Activated B cell treated with CpG ODN at 0.5 μM for 24 hours (primary cell): ENCODE results near the gene CSNK1G2. TPM values are rescaled to one million over a fixed set of nuclear protein-coding genes. Genes with fewer than 3 reads are reported as not detected.
"Not testable (repeated sequence)": the region's sequence is repeated elsewhere in the genome, so short reads cannot be mapped to it uniquely, and the experiment has no call there.

Experiments used
- ATAC-seq: fragments of 200-7000 bp; cut with Tn5 transposase; one replicate; pipeline ENCODE4 v1.10.0; 2021; ENCODE audit warnings: low read depth, mild to moderate bottlenecking, moderate library complexity
- CTCF ChIA-PET: fragments of 350-600 bp; sonication (Branson Sonifier 250); formaldehyde crosslinking; loops from one replicate; lab custom pipeline; 2021; ENCODE audit warnings: antibody characterized with exemption; lab: Charles Lee
- POLR2A ChIA-PET: fragments of 350-600 bp; sonication (Branson Sonifier 250); formaldehyde crosslinking; loops from one replicate; lab custom pipeline; 2021; ENCODE audit warnings: antibody characterized with exemption; lab: Charles Lee
- DNase-seq: peaks from one replicate; pipeline ENCODE4 v3.0.0; 2022
- H3K27ac Mint-ChIP-seq: one replicate; pipeline ENCODE4 v1.8.0; 2020; ENCODE audit warnings: mixed read lengths
- H3K27me3 Mint-ChIP-seq: one replicate; pipeline ENCODE4 v1.8.0; 2021; ENCODE audit warnings: mixed read lengths
- H3K36me3 Mint-ChIP-seq: one replicate; pipeline ENCODE4 v1.8.0; 2021; ENCODE audit warnings: low read depth, mixed read lengths
- H3K4me1 Mint-ChIP-seq: one replicate; pipeline ENCODE4 v1.8.0; 2021; ENCODE audit warnings: mixed read lengths
- H3K4me3 Mint-ChIP-seq: one replicate; pipeline ENCODE4 v1.8.0; 2020; ENCODE audit warnings: mild to moderate bottlenecking, mixed read lengths
- H3K9me3 Mint-ChIP-seq: one replicate; pipeline ENCODE4 v1.8.0; 2020; ENCODE audit warnings: mixed read lengths
- CTCF ChIP-seq: fragments of 200-600 bp; IDR thresholded peaks from one replicate; pipeline ENCODE4 v1.8.0; 2022; ENCODE audit warnings: antibody characterized with exemption, mild to moderate bottlenecking
- intact Hi-C: fragments of 100-400 bp; cut with micrococcal nuclease; formaldehyde crosslinking; loops from one replicate; pipeline ENCODE4 v1.15.1; 2024
- total RNA-seq: library from RNA; stranded (reverse); gene quantifications from 2 replicates; pipeline ENCODE4 v1.2.3, GENCODE V29; 2022

Gene CSNK1G2
- total RNA-seq, 1 donor from 2014 or later: 89.1 TPM

GRCh38 chr19:1987197-1988187, 46.5 kb downstream of the CSNK1G2 start:
- no peak overlapping the region for H3K4me3 Mint-ChIP-seq
- intact Hi-C loops: no loop called here
- H3K4me1 Mint-ChIP-seq: no peaks in the 10 kb centered on the region
- CTCF ChIA-PET: no interaction called here
- no peak for DNase-seq
- no peak for ATAC-seq
- peaks cover 69% of the 10 kb centered on the region for H3K36me3 Mint-ChIP-seq
- POLR2A ChIA-PET: no interaction called here
- no peaks in the 10 kb centered on the region for H3K27me3 Mint-ChIP-seq
- TF ChIP-seq CTCF: no peak
- H3K9me3 Mint-ChIP-seq: no peaks in the 10 kb centered on the region
- H3K27ac Mint-ChIP-seq: no peak overlapping the region

DNA sequence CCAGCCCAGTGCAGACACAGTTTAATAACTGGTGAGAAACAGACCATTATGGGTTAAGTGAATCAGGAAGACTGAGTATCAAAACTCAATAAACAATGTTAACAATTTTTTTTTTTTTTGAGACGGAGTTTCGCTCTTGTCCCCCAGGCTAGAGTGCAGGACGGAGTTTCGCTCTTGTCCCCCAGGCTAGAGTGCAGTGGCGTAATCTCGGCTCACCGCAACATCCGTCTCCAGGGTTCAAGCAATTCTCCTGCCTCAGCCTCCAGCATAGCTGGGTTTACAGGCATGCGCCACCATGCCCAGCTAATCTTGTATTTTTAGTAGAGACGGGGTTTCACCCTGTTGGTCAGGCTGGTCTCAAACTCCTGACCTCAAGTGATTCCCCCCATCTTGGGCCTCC, 47.5 kb downstream of the CSNK1G2 start:
- ATAC-seq, DNase-seq, POLR2A ChIA-PET, H3K4me1 Mint-ChIP-seq, H3K27me3 Mint-ChIP-seq, H3K9me3 Mint-ChIP-seq, intact Hi-C loops, H3K4me3 Mint-ChIP-seq, H3K27ac Mint-ChIP-seq, CTCF ChIA-PET: not testable (repeated sequence)
- H3K36me3 Mint-ChIP-seq: peaks cover 65% of the 10 kb centered on the region

- DNase-seq: no peak
- Mint-ChIP-seq H3K27me3 (no peaks in the 10 kb centered on the region), H3K4me3 (no peak overlapping the region), H3K27ac (no peak overlapping the region), H3K36me3 (peaks cover 63% of the 10 kb centered on the region), H3K4me1 (no peaks in the 10 kb centered on the region), H3K9me3 (no peaks in the 10 kb centered on the region)
- intact Hi-C loops: no loop called here
- POLR2A ChIA-PET: no interaction called here
- ATAC-seq: no peak
- CTCF ChIA-PET: no interaction called here
- no peak for TF ChIP-seq CTCF
Observed at GRCh38 chr19:1989513-1990229, 48.7 kb downstream of the CSNK1G2 start.

DNA sequence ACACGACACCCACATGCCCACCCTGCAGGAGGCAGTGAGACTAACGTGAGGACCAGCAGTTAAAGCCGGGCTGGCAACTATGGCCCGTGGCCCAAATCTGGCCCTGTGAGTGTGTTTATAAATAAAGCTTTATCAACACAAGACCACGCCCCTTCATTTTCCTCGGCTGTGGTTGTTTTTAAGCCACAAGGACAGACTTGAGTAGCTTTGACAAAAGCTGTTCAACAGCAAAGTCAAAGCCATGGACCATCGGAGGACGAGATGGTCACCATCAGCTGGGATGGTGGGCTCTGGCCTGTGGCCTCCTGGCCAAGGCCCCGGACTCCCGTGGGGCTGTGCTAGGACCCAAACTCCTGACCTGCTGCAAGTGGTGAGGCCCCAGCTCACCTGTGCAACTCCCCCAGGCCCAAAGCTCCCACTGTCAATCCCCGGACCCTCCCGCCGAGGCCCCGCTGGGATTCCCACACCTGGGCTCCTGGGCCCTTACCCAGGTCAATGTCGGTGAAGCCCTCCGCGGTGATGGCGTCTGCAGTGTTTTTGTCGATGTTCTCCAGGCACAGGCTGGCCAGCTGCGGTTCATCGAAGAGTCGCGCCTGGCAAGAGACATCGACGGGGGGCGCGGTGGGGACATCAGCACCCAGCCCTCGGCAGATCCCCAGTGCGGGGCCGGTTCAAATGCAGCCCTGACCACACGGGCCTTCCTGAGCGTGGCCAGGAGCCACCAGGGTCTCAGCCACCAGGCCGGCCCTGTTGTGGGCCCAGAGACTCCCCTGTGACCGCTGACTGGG, 49.5 kb downstream of the CSNK1G2 start:
- H3K27ac Mint-ChIP-seq: no peak overlapping the region
- no peak for DNase-seq
- no peak overlapping the region for H3K4me3 Mint-ChIP-seq
- H3K9me3 Mint-ChIP-seq: no peaks in the 10 kb centered on the region
- TF ChIP-seq CTCF: no peak
- intact Hi-C loops: no loop called here
- no peaks in the 10 kb centered on the region for H3K27me3 Mint-ChIP-seq
- H3K4me1 Mint-ChIP-seq: no peaks in the 10 kb centered on the region
- H3K36me3 Mint-ChIP-seq: peaks cover 59% of the 10 kb centered on the region
- no peak for ATAC-seq
- ChIA-PET POLR2A (interaction anchor here (0.9 kb wide), 1 partner anchor 290 kb away, joined by 3 read pairs; no protein-coding TSS in a partner anchor), CTCF (no interaction called here)
